Measurements from ENCODE around the gene MRPS25. TPM values are rescaled to one million over a fixed set of nuclear protein-coding genes. Genes with fewer than 3 reads are reported as not detected.

MRPS25 gene
- total RNA-seq, 2 donors from 2014 or later = 13.8 to 31.0 TPM

GRCh38 chr3:15023719-15024118 lies 41.4 kb downstream of the MRPS25 start:
- Histone ChIP-seq H3K4me1 (ENCODE audit: control insufficient read depth in 1 of 2, low read depth in 2 of 2) (no peaks in the 10 kb centered on the region), H3K36me3 (peaks cover 46% of the 10 kb centered on the region), H3K27me3 (replicated peaks; ENCODE audit: insufficient read depth) (no peaks in the 10 kb centered on the region), H3K27ac (no peak overlapping the region), H3K4me3 (no peak overlapping the region), H3K9me3 (no peaks in the 10 kb centered on the region)
- DNase-seq (ENCODE audit: low spot score) = no peak
- no peak for TF ChIP-seq CTCF (IDR thresholded peaks at IDR 0.05)
- ATAC-seq (ENCODE audit: insufficient number of reproducible peaks, low FRiP score, low read depth) = no peak

- no peak overlapping the region for H3K4me3 ChIP-seq
- no peak overlapping the region for H3K27ac ChIP-seq
- H3K36me3 ChIP-seq = peaks cover 47% of the 10 kb centered on the region
- ATAC-seq (ENCODE audit: insufficient number of reproducible peaks, low FRiP score, low read depth) (no peak), DNase-seq (ENCODE audit: low spot score) (no peak)
- H3K27me3 ChIP-seq (replicated peaks; ENCODE audit: insufficient read depth) = no peaks in the 10 kb centered on the region
- no peaks in the 10 kb centered on the region for H3K4me1 ChIP-seq (ENCODE audit: control insufficient read depth in 1 of 2, low read depth in 2 of 2)
- no peak for TF ChIP-seq CTCF (IDR thresholded peaks at IDR 0.05)
- no peaks in the 10 kb centered on the region for H3K9me3 ChIP-seq
Observed at GRCh38 chr3:15023249-15023648, 41.9 kb downstream of the MRPS25 start.

GRCh38 chr3:15017191-15017590 lies 47.9 kb downstream of the MRPS25 start:
- H3K4me3 ChIP-seq = no peak overlapping the region
- H3K27ac ChIP-seq = no peak overlapping the region
- no peak for TF ChIP-seq CTCF (IDR thresholded peaks at IDR 0.05)
- ATAC-seq (ENCODE audit: insufficient number of reproducible peaks, low FRiP score, low read depth) (no peak), DNase-seq (ENCODE audit: low spot score) (no peak)
- H3K9me3 ChIP-seq = no peaks in the 10 kb centered on the region
- peaks cover 52% of the 10 kb centered on the region for H3K36me3 ChIP-seq
- no peaks in the 10 kb centered on the region for H3K27me3 ChIP-seq (replicated peaks; ENCODE audit: insufficient read depth)
- no peaks in the 10 kb centered on the region for H3K4me1 ChIP-seq (ENCODE audit: control insufficient read depth in 1 of 2, low read depth in 2 of 2)

- Histone ChIP-seq H3K27me3 (replicated peaks; ENCODE audit: insufficient read depth) (no peaks in the 10 kb centered on the region), H3K4me1 (ENCODE audit: control insufficient read depth in 1 of 2, low read depth in 2 of 2) (no peaks in the 10 kb centered on the region), H3K36me3 (peaks cover 43% of the 10 kb centered on the region), H3K9me3 (no peaks in the 10 kb centered on the region), H3K27ac (no peak overlapping the region), H3K4me3 (no peak overlapping the region)
- no peak for TF ChIP-seq CTCF (IDR thresholded peaks at IDR 0.05)
- DNase-seq (ENCODE audit: low spot score) = no peak
- ATAC-seq (ENCODE audit: insufficient number of reproducible peaks, low FRiP score, low read depth) = no peak
Observed at GRCh38 chr3:15015456-15015855, 49.7 kb downstream of the MRPS25 start.

- no peaks in the 10 kb centered on the region for H3K4me1 ChIP-seq (ENCODE audit: control insufficient read depth in 1 of 2, low read depth in 2 of 2)
- DNase-seq (ENCODE audit: low spot score) = no peak
- no peak for ATAC-seq (ENCODE audit: insufficient number of reproducible peaks, low FRiP score, low read depth)
- H3K36me3 ChIP-seq = peaks cover 37% of the 10 kb centered on the region
- TF ChIP-seq CTCF (IDR thresholded peaks at IDR 0.05) = no peak
- H3K27ac ChIP-seq = no peak overlapping the region
- H3K9me3 ChIP-seq = no peaks in the 10 kb centered on the region
- no peaks in the 10 kb centered on the region for H3K27me3 ChIP-seq (replicated peaks; ENCODE audit: insufficient read depth)
- no peak overlapping the region for H3K4me3 ChIP-seq
Observed at GRCh38 chr3:15014606-15015328, 50.3 kb downstream of the MRPS25 start.
